Spleen (tissue), 7 donors: ENCODE data around the gene ITGBL1.

Source experiments
- POLR2A ChIP-seq, 3 donors: fragments of 450-650 bp; IDR thresholded peaks; one replicate each; pipeline ENCODE4 v1.5.1; 2017; ENCODE audit warnings: antibody characterized with exemption in 3 of 3, mild to moderate bottlenecking in 1 of 3
- POLR2AphosphoS5 ChIP-seq, 3 donors: sonication (generic); formaldehyde crosslinking; IDR thresholded peaks; one replicate each; pipeline ENCODE4 v1.5.1; 2017; ENCODE audit warnings: antibody characterized with exemption in 3 of 3
- TF ChIP-seq, protein P1 (sequence below), 11 experiments: fragments of 200-600 bp in 7 of 11; fragments of 450-650 bp in 4 of 11; sonication (generic) in 4 of 11; IDR thresholded peaks in 8 of 11; conservative IDR thresholded peaks in 3 of 11; 1 replicate in 7 of 11; 2 replicates in 4 of 11; pipeline versions ENCODE4 v1.4.0 to v1.8.0; 2016 to 2021; ENCODE audit warnings: antibody characterized with exemption in 11 of 11, inconsistent platforms in 4 of 11, mild to moderate bottlenecking in 1 of 11
- donor health status: DM: no; HTN: no; CAD: no; lungs with moderate emphysema.
- donor health status: DM: no; HTN: no; CAD: no.
- donor health status: DM: no; HTN: no; CAD: no.

DNA sequence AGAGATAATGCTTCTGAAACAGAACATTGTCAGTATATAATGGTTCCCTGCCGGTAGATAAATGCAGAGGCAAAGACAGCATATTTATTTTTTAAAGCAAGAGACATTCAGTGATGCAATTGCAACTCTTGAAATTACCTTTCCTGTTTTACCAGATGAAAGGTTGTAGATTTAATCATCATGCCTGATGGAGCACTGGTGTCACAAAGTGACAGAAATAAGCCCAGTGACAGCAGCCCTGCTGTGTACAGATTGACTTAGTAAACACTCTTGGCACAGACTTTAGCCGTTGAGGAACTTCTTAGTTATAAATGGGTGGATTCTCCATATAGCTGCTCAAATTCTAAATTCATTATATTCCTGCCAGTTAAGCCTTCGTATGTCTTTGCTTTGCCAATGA is 172.5 kb downstream of the ITGBL1 start:
- TF ChIP-seq, protein P1, sequence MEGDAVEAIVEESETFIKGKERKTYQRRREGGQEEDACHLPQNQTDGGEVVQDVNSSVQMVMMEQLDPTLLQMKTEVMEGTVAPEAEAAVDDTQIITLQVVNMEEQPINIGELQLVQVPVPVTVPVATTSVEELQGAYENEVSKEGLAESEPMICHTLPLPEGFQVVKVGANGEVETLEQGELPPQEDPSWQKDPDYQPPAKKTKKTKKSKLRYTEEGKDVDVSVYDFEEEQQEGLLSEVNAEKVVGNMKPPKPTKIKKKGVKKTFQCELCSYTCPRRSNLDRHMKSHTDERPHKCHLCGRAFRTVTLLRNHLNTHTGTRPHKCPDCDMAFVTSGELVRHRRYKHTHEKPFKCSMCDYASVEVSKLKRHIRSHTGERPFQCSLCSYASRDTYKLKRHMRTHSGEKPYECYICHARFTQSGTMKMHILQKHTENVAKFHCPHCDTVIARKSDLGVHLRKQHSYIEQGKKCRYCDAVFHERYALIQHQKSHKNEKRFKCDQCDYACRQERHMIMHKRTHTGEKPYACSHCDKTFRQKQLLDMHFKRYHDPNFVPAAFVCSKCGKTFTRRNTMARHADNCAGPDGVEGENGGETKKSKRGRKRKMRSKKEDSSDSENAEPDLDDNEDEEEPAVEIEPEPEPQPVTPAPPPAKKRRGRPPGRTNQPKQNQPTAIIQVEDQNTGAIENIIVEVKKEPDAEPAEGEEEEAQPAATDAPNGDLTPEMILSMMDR (IDR thresholded peaks at IDR 0.05 in 8 of 11, conservative IDR thresholded peaks at IDR 0.05 in 3 of 11) = no peak
- no peak for TF ChIP-seq POLR2AphosphoS5 (IDR thresholded peaks at IDR 0.05)
- TF ChIP-seq POLR2A (IDR thresholded peaks at IDR 0.05) = no peak
